PC-3 (cell line): Measurements from ENCODE around the gene CUTA. TPM values are rescaled to one million over a fixed set of nuclear protein-coding genes. Genes with fewer than 3 reads are reported as not detected.

Experiments
- ATAC-seq: fragments of 200-7000 bp; cut with Tn5 transposase; 2 replicates; pipeline ENCODE4 v1.9.1; 2020; ENCODE audit warnings: mild to moderate bottlenecking, moderate library complexity
- BruUV-seq: library from RNA; stranded (reverse); fragments of 400-500 nt; replicated peaks from 2 replicates; lab custom pipeline; 2021; lab: Mats Ljungman, UMichigan
- CTCF ChIA-PET: fragments of 300-600 bp; sonication (Branson Sonifier 250); formaldehyde crosslinking; loops from one replicate; lab custom pipeline; 2022; ENCODE audit warnings: antibody characterized with exemption; lab: Charles Lee
- POLR2A ChIA-PET: fragments of 300-600 bp; sonication (Branson Sonifier 250); formaldehyde crosslinking; loops from one replicate; lab custom pipeline; 2022; ENCODE audit warnings: antibody characterized with exemption; ENCODE audit not compliant: unreplicated experiment; lab: Charles Lee
- DNase-seq: peaks from one replicate; pipeline ENCODE4 v3.0.0-alpha.2; 2015
- H2AFZ ChIP-seq: fragments of 300-600 bp; sonication (generic); 2 replicates; pipeline ENCODE4 v1.6.0; 2016; ENCODE audit warnings: antibody characterized with exemption, low read length
- H3F3A ChIP-seq: fragments of 300-600 bp; sonication (generic); one replicate; pipeline ENCODE4 v1.6.0; 2017; ENCODE audit warnings: antibody characterized with exemption, low read length, control low read depth, mild to moderate bottlenecking; ENCODE audit not compliant: unreplicated experiment
- H3K27ac ChIP-seq: fragments of 300-600 bp; sonication (generic); 2 replicates; pipeline ENCODE4 v1.5.1; 2016; ENCODE audit warnings: mild to moderate bottlenecking, low read length
- H3K27me3 ChIP-seq: fragments of 300-600 bp; sonication (generic); 2 replicates; pipeline ENCODE4 v1.6.1; 2016; ENCODE audit warnings: low read length, mixed read lengths
- H3K36me3 ChIP-seq: fragments of 300-600 bp; sonication (generic); 2 replicates; pipeline ENCODE4 v1.6.1; 2016; ENCODE audit warnings: low read depth, mixed run types, low read length, mixed read lengths
- H3K4me1 ChIP-seq: fragments of 300-600 bp; sonication (generic); 2 replicates; pipeline ENCODE4 v1.5.1; 2016; ENCODE audit warnings: low read length; ENCODE audit not compliant: insufficient read depth
- H3K4me2 ChIP-seq: fragments of 300-600 bp; sonication (generic); 2 replicates; pipeline ENCODE4 v1.6.0; 2016; ENCODE audit warnings: low read length
- H3K4me3 ChIP-seq: fragments of 300-600 bp; sonication (generic); 2 replicates; pipeline ENCODE4 v1.5.1; 2016; ENCODE audit warnings: mild to moderate bottlenecking, low read length, mixed read lengths
- H3K79me2 ChIP-seq: fragments of 300-600 bp; sonication (generic); 2 replicates; pipeline ENCODE4 v1.6.1; 2017; ENCODE audit warnings: low read length, mixed read lengths
- H3K9ac ChIP-seq: fragments of 300-600 bp; sonication (generic); 2 replicates; pipeline ENCODE4 v1.6.0; 2016; ENCODE audit warnings: mild to moderate bottlenecking, low read length
- H3K9me2 ChIP-seq: fragments of 300-600 bp; sonication (generic); replicated peaks from 2 replicates; pipeline ENCODE4 v1.6.1; 2016; ENCODE audit warnings: mixed run types, low read length, mixed read lengths
- H3K9me3 ChIP-seq: fragments of 300-600 bp; sonication (generic); 2 replicates; pipeline ENCODE4 v1.6.1; 2016; ENCODE audit warnings: low read length, mixed read lengths
- H4K20me1 ChIP-seq: fragments of 300-600 bp; sonication (generic); 2 replicates; pipeline ENCODE4 v1.6.1; 2016; ENCODE audit warnings: low read length, mixed read lengths
- EZH2 ChIP-seq: fragments of 300-600 bp; sonication (generic); IDR thresholded peaks from one replicate; pipeline ENCODE4 v1.6.1; 2017; ENCODE audit warnings: antibody characterized with exemption, mild to moderate bottlenecking, low read length; ENCODE audit not compliant: unreplicated experiment
- EZH2phosphoT487 ChIP-seq: fragments of 300-600 bp; sonication (generic); IDR thresholded peaks from 2 replicates; pipeline ENCODE4 v1.6.1; 2018; ENCODE audit warnings: mild to moderate bottlenecking, antibody characterized with exemption, low read length, borderline replicate concordance
- intact Hi-C: fragments of 100-400 bp; cut with micrococcal nuclease; formaldehyde crosslinking; loops from 2 replicates; pipeline ENCODE4 v1.9.0; 2023
- microRNA-seq: library from miRNA; unstranded; fragments of <30 nt; microRNA quantifications from one replicate; pipeline ENCODE4 v1.1.0, GENCODE V29; 2020; ENCODE audit not compliant: unreplicated experiment
- total RNA-seq: library from RNA; depleted of rRNA; stranded (reverse); fragments of >200 nt; gene quantifications from 2 replicates; pipeline ENCODE4 v1.2.3, GENCODE V29; 2014; rRNA removed
- TF ChIP-seq, protein P1 (sequence below): fragments of 300-600 bp; sonication (generic); conservative IDR thresholded peaks from 2 replicates; pipeline ENCODE4 v1.5.1; 2017; ENCODE audit warnings: antibody characterized with exemption, low read depth, mild to moderate bottlenecking, low read length

The CUTA gene
- total RNA-seq, 1 experiment from 2014 or later = 242 TPM

DNA sequence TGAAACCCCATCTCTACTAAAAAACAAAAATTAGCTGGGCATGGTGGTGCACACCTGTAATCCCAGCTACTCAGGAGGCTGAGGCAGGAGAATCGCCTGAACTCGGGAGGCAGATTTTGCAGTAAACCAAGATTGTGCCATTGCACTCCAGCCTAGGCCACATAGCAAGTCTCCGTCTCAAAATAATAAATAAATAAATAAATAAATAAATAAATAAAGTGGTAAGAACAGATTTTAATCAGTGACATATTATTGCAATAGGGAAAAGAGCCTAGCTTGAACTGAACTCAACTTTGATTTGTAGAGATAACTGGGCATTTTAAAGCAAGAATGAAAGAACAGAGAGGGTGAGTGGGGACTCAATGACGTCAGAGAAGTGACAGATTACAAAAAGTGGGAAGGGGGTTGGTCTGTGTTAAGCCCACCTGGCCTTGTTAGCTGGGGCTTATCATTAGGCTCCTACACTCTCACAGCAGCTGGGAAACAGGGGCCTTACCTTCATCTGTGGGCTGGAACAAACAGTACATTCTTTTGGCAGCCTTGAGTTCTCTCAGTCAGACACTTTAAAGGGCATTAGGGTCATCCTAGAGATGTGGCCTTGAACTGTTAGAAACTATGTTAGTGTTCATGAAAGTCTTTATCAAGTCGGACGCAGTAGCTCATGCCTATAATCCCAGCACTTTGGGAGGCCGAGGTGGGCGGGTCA lies 50.7 kb downstream of the CUTA start:
- no peak for TF ChIP-seq EZH2
- TF ChIP-seq, protein P1, sequence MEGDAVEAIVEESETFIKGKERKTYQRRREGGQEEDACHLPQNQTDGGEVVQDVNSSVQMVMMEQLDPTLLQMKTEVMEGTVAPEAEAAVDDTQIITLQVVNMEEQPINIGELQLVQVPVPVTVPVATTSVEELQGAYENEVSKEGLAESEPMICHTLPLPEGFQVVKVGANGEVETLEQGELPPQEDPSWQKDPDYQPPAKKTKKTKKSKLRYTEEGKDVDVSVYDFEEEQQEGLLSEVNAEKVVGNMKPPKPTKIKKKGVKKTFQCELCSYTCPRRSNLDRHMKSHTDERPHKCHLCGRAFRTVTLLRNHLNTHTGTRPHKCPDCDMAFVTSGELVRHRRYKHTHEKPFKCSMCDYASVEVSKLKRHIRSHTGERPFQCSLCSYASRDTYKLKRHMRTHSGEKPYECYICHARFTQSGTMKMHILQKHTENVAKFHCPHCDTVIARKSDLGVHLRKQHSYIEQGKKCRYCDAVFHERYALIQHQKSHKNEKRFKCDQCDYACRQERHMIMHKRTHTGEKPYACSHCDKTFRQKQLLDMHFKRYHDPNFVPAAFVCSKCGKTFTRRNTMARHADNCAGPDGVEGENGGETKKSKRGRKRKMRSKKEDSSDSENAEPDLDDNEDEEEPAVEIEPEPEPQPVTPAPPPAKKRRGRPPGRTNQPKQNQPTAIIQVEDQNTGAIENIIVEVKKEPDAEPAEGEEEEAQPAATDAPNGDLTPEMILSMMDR = no peak
- TF ChIP-seq EZH2phosphoT487 = no peak

More for the DNA sequence above, 50.7 kb downstream of the CUTA start:
- no peaks in the 10 kb centered on the region for H3K4me1 ChIP-seq
- no peaks in the 10 kb centered on the region for H3K79me2 ChIP-seq
- H3K9ac ChIP-seq = no peak overlapping the region
- CTCF ChIA-PET = no interaction called here
- no peaks in the 10 kb centered on the region for H3K9me3 ChIP-seq
- no peak for DNase-seq
- ATAC-seq = no peak
- H4K20me1 ChIP-seq = no peaks in the 10 kb centered on the region
- no peaks in the 10 kb centered on the region for H3K36me3 ChIP-seq
- H3K4me2 ChIP-seq = no peak overlapping the region
- H3K27me3 ChIP-seq = no peaks in the 10 kb centered on the region
- POLR2A ChIA-PET = no interaction called here
- H2AFZ ChIP-seq = no peak overlapping the region
- intact Hi-C loops = no loop called here
- H3K4me3 ChIP-seq = no peak overlapping the region
- H3K27ac ChIP-seq = no peak overlapping the region
- no TSS peak for BruUV-seq
- no peaks in the 10 kb centered on the region for H3K9me2 ChIP-seq
- H3F3A ChIP-seq = no peaks in the 10 kb centered on the region

Small RNAs within 50 kb of the gene (microRNA-seq; reads per million reads assigned to microRNA genes)
- gene MIR5004 = not detected

Other genes starting within 250 kb of the CUTA start
- gene COL11A2, start 225.6 kb downstream of the CUTA start, total RNA-seq = 0.58 and 0.63 TPM in 2 replicates
- gene RXRB, start 217.4 kb downstream of the CUTA start, total RNA-seq = 24.0 and 30.9 TPM in 2 replicates
- 128 and 149 TPM in 2 replicates for gene SLC39A7, start 217.2 kb downstream of the CUTA start, total RNA-seq
- 4.2 and 6.2 TPM in 2 replicates for gene HSD17B8, start 213.5 kb downstream of the CUTA start, total RNA-seq
- gene RING1, start 209.6 kb downstream of the CUTA start, total RNA-seq = 23.3 and 37.5 TPM in 2 replicates
- gene VPS52, start 146.2 kb downstream of the CUTA start, total RNA-seq = 33.7 and 39.9 TPM in 2 replicates
- gene RPS18, start 146.0 kb downstream of the CUTA start, total RNA-seq = 2,873 and 3,161 TPM in 2 replicates
- gene B3GALT4, start 141.0 kb downstream of the CUTA start, total RNA-seq = 7.9 and 8.4 TPM in 2 replicates
- gene WDR46, start 128.9 kb downstream of the CUTA start, total RNA-seq = 104 and 146 TPM in 2 replicates
- gene PFDN6, start 128.5 kb downstream of the CUTA start, total RNA-seq = 153 and 181 TPM in 2 replicates
- gene RGL2, start 119.2 kb downstream of the CUTA start, total RNA-seq = 34.9 and 37.0 TPM in 2 replicates
- gene TAPBP, start 104.0 kb downstream of the CUTA start, total RNA-seq = 67.2 and 77.8 TPM in 2 replicates
- 18.8 and 19.8 TPM in 2 replicates for gene ZBTB22, start 100.4 kb downstream of the CUTA start, total RNA-seq
- gene DAXX, start 95.1 kb downstream of the CUTA start, total RNA-seq = 35.1 and 40.3 TPM in 2 replicates
- 60.6 and 66.7 TPM in 2 replicates for gene KIFC1, start 26.3 kb downstream of the CUTA start, total RNA-seq
- gene PHF1, start 7.1 kb downstream of the CUTA start, total RNA-seq = 36.6 and 40.3 TPM in 2 replicates
- 1.9 and 2.9 TPM in 2 replicates for gene SYNGAP1, start 2.0 kb upstream of the CUTA start, total RNA-seq
- 7.0 and 9.1 TPM in 2 replicates for gene ZBTB9, start 36.5 kb upstream of the CUTA start, total RNA-seq
- 15.1 and 23.7 TPM in 2 replicates for gene BAK1, start 162.2 kb upstream of the CUTA start, total RNA-seq
- gene ITPR3, start 203.2 kb upstream of the CUTA start, total RNA-seq = 41.8 and 50.6 TPM in 2 replicates